ENCODE measurements around the gene ADAP1.

ADAP1 gene

DNA sequence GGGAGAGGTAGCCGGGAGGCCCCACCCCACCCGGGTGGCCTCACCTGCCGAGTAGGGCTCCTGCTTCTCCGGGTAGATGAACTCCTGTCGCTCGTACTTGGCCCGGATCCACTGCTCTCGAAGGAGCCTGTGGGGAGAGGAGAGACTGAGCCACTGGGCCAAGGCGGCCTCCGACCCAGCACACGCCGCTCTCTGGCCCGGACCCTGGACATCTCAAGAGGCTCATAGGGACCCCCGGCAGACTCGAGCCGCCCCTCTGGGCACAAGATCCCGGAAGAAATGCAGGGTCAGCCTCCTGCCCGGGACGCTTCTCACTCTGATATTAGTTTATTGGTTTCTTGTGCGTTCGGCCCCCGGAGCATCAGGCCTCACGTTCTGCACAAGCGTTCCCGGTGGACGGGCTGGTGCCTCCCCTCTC is 34.5 kb downstream of the ADAP1 start:
- TF ChIP-seq, protein P1, sequence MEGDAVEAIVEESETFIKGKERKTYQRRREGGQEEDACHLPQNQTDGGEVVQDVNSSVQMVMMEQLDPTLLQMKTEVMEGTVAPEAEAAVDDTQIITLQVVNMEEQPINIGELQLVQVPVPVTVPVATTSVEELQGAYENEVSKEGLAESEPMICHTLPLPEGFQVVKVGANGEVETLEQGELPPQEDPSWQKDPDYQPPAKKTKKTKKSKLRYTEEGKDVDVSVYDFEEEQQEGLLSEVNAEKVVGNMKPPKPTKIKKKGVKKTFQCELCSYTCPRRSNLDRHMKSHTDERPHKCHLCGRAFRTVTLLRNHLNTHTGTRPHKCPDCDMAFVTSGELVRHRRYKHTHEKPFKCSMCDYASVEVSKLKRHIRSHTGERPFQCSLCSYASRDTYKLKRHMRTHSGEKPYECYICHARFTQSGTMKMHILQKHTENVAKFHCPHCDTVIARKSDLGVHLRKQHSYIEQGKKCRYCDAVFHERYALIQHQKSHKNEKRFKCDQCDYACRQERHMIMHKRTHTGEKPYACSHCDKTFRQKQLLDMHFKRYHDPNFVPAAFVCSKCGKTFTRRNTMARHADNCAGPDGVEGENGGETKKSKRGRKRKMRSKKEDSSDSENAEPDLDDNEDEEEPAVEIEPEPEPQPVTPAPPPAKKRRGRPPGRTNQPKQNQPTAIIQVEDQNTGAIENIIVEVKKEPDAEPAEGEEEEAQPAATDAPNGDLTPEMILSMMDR (conservative IDR thresholded peaks at IDR 0.05): no peak
- no peak overlapping the region for H3K27ac ChIP-seq

DNA sequence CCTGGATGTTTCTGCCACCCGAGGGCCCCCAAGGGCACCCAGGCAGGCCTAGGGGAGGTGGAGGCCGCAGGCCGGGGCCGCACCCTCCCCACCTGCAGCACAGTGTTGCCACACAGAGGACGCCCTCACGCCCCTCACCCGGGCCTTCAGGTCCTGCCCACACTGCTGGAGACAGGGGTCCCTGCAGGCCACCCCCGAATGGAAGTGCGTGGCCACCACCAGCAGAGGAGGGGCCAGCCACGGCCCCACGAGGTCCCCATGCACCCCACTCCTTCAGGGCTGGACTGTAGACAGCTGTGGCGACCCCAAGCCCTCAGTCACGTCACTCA is 35.4 kb downstream of the ADAP1 start:
- TF ChIP-seq, protein P1 (conservative IDR thresholded peaks at IDR 0.05): no peak
- no peak overlapping the region for H3K27ac ChIP-seq

DNA sequence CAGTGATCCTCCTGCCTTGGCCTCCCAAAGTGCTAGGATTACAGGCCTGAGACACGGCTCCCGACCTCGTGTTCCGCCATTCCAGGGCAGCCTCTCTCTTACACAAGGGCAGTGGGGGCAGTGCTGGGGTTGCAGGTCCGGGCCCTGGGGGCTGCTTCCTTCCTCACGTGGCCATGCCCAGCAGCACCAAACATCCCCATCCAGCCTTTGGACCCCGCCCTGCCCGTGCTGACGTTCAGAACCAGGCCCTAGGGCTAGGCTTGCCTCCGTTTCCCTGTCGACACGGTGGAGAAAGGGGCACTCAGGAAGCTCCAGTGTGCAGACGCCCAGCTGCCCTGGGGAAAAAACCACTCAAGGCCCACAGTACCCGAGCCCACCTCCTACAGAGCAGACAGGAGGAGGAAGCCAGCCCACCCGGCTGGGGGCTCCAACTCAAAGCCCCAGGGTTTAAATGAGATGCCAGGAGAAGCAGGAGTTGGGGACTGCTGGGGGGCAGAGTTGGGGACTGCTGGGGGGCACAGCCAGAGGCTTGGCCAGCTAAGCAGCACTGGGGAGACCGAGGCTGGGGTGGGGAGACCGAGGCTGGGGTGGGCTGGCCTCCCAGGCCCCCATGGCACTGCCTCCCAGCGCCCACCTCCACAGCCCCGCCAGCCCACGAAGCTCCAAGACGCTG is 35.9 kb downstream of the ADAP1 start:
- H3K27ac ChIP-seq: no peak overlapping the region
- TF ChIP-seq, protein P1 (conservative IDR thresholded peaks at IDR 0.05): no peak

DNA sequence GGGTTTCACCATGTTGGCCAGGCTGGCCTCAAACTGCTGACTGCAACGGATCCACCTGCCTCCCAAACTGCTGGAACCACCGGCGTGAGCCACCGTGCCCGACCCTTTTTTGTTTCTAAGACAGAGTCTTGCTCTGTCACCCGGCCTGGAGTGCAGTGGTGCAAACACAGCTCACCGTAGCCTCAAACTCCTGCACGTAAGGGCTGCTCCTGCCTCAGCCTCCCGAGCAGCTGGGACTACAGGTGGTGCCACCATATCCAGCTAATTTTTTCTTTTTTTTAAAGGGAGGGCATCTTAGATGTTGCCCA is 36.4 kb downstream of the ADAP1 start:
- no peak overlapping the region for H3K27ac ChIP-seq
- TF ChIP-seq, protein P1 (conservative IDR thresholded peaks at IDR 0.05): no peak

DNA sequence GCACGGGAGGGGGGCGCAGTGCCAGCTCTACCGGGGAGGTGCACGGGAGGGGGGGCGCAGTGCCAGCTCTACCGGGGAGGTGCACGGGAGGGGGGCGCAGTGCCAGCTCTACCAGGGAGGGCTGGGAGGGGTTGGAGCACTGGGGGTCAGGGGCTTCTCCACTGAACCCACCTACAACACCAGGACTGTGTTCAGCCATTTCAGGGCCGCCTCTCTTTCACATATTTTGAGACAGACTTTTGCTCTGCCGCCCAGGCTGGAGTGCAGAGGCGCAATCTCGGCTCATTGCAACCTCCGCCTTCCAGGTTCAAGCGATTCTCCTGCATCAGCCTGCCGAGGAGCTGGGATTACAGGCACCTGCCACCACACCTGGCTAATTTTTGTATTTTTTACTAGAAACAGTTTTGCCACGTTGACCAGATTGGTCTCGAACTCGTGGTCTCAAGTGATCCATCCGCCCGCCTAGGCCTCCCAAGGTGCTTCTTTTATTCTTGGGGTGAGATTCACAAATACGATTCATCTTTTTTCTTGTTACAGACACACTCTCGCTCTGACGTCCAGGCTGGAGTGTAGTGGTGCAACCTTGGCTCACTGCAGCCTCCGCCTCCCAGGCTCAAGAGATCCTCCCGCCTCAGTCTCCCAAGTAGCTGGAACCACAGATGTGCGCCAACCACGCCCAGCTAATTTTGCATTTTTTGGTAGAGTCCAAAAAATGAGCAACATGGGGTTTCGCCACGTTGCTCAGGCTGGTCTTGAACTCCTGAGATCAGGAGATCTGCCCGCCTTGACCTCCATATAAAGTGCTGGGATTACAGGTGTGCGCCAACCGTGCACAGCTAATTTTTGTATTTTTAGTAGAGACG is 37.0 kb downstream of the ADAP1 start:
- H3K27ac ChIP-seq: no peak overlapping the region
- TF ChIP-seq, protein P1 (conservative IDR thresholded peaks at IDR 0.05): no peak

DNA sequence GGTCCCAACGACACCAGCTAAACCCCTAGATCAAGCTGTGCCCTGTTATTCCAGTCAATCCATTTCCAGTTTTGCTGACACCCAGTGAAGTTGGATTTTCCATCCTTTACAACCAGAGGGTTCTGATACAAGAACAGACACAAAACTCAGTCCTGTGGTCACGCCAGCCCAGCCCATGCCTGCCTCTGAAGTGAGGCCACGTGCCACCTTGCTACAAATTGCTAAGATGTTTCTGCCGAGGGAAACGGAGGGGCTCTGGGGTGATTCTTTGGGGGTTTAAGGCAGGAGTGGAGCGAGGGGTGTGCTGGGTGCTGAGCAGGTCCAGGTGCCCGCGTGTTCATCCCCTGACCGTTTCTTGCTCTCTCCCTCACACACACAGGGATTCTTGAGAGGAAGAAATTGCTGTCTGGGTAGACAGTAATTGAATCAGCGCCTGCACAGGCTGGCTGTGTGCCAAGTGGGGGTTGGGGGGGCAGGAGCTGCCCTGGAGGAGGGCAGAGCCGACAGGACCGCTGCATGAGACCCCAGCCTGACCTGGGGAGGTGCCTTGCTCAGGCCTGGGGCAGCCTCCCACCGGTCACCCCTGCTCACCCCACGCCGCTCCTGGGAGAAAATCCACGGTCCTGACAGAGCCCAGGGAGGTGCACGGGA is 38.1 kb downstream of the ADAP1 start:
- TF ChIP-seq, protein P1 (conservative IDR thresholded peaks at IDR 0.05): no peak
- no peak overlapping the region for H3K27ac ChIP-seq

Data from VCaP (cell line).